ENCODE data around the gene SUGCT.

SUGCT gene

GRCh38 chr7:40288827-40289226 lies 154.0 kb downstream of the SUGCT start:
- Histone ChIP-seq H3K4me3 (ENCODE audit: low read depth, low read length) (no peak overlapping the region), H3K36me3 (no peaks in the 10 kb centered on the region), H3K9me3 (no peaks in the 10 kb centered on the region), H3K27me3 (no peaks in the 10 kb centered on the region), H3K4me1 (no peaks in the 10 kb centered on the region)
- no peak for TF ChIP-seq CTCF (IDR thresholded peaks at IDR 0.05; ENCODE audit: low read depth, low read length)
- DNase-seq: no peak

- no peak for TF ChIP-seq CTCF (IDR thresholded peaks at IDR 0.05; ENCODE audit: low read depth, low read length)
- no peaks in the 10 kb centered on the region for H3K4me1 ChIP-seq
- DNase-seq: no peak
Measured at GRCh38 chr7:40297741-40298311, 163.0 kb downstream of the SUGCT start.

GRCh38 chr7:40298421-40298820 lies 163.6 kb downstream of the SUGCT start:
- no peaks in the 10 kb centered on the region for H3K27me3 ChIP-seq
- TF ChIP-seq CTCF (IDR thresholded peaks at IDR 0.05; ENCODE audit: low read depth, low read length): no peak

More at GRCh38 chr7:40297741-40298311, 163.0 kb downstream of the SUGCT start:
- Histone ChIP-seq H3K27me3 (no peaks in the 10 kb centered on the region), H3K36me3 (no peaks in the 10 kb centered on the region), H3K4me3 (ENCODE audit: low read depth, low read length) (no peak overlapping the region), H3K9me3 (no peaks in the 10 kb centered on the region)

GRCh38 chr7:40299097-40299496 lies 164.3 kb downstream of the SUGCT start:
- Histone ChIP-seq H3K4me1 (no peaks in the 10 kb centered on the region), H3K9me3 (no peaks in the 10 kb centered on the region), H3K4me3 (ENCODE audit: low read depth, low read length) (no peak overlapping the region), H3K36me3 (no peaks in the 10 kb centered on the region), H3K27me3 (no peaks in the 10 kb centered on the region)
- TF ChIP-seq CTCF (IDR thresholded peaks at IDR 0.05; ENCODE audit: low read depth, low read length): no peak
- no peak for DNase-seq

More at GRCh38 chr7:40298421-40298820, 163.6 kb downstream of the SUGCT start:
- Histone ChIP-seq H3K36me3 (no peaks in the 10 kb centered on the region), H3K4me1 (no peaks in the 10 kb centered on the region), H3K9me3 (no peaks in the 10 kb centered on the region), H3K4me3 (ENCODE audit: low read depth, low read length) (no peak overlapping the region)
- no peak for DNase-seq

- Histone ChIP-seq H3K36me3 (no peaks in the 10 kb centered on the region), H3K4me3 (ENCODE audit: low read depth, low read length) (no peak overlapping the region), H3K27me3 (no peaks in the 10 kb centered on the region), H3K9me3 (no peaks in the 10 kb centered on the region), H3K4me1 (no peaks in the 10 kb centered on the region)
- TF ChIP-seq CTCF (IDR thresholded peaks at IDR 0.05; ENCODE audit: low read depth, low read length): no peak
- no peak for DNase-seq
Measured at GRCh38 chr7:40300146-40300670, 165.4 kb downstream of the SUGCT start.

- Histone ChIP-seq H3K4me3 (ENCODE audit: low read depth, low read length) (no peak overlapping the region), H3K4me1 (no peaks in the 10 kb centered on the region), H3K36me3 (no peaks in the 10 kb centered on the region), H3K9me3 (no peaks in the 10 kb centered on the region), H3K27me3 (no peaks in the 10 kb centered on the region)
- no peak for TF ChIP-seq CTCF (IDR thresholded peaks at IDR 0.05; ENCODE audit: low read depth, low read length)
- no peak for DNase-seq
Measured at GRCh38 chr7:40301486-40302068, 166.8 kb downstream of the SUGCT start.

All from BE2C (cell line).